ENCODE data around the gene ADAMTS19.
A peak's percentile ranks its signal among the peaks of the same experiment; 100 is the strongest.

Gene ADAMTS19

GRCh38 chr5:129689045-129689444 is 228.9 kb downstream of the ADAMTS19 start:
- no peak for DNase-seq

GRCh38 chr5:129691220-129691619 is 231.1 kb downstream of the ADAMTS19 start:
- DNase-seq = no peak

- DNase-seq = no peak
These were observed 236.5 kb downstream of the ADAMTS19 start for GRCh38 chr5:129696636-129697035.

- DNase-seq = no peak
These were observed 238.6 kb downstream of the ADAMTS19 start for GRCh38 chr5:129698661-129699060.

GRCh38 chr5:129716235-129716634 is 256.1 kb downstream of the ADAMTS19 start:
- no peak for DNase-seq

- DNase-seq = no peak
These were observed 256.6 kb downstream of the ADAMTS19 start for GRCh38 chr5:129716651-129717050.

GRCh38 chr5:129717751-129718310 is 257.7 kb downstream of the ADAMTS19 start:
- DNase-seq = no peak

GRCh38 chr5:129718471-129719090 is 258.5 kb downstream of the ADAMTS19 start:
- DNase-seq = no peak

- DNase-seq = no peak
These were observed 264.1 kb downstream of the ADAMTS19 start for GRCh38 chr5:129724222-129724621.

- DNase-seq = no peak
These were observed 264.5 kb downstream of the ADAMTS19 start for GRCh38 chr5:129724647-129725046.

GRCh38 chr5:129739773-129740172 is 279.7 kb downstream of the ADAMTS19 start:
- DNase-seq = no peak

GRCh38 chr5:129743541-129744187 is 283.6 kb downstream of the ADAMTS19 start:
- DNase-seq = no peak

- DNase-seq = no peak
These were observed 285.9 kb downstream of the ADAMTS19 start for GRCh38 chr5:129745997-129746396.

- DNase-seq = no peak
These were observed 286.8 kb downstream of the ADAMTS19 start for GRCh38 chr5:129746876-129747275.

GRCh38 chr5:129747572-129748407 is 287.7 kb downstream of the ADAMTS19 start, which contains the start of gene MINAR2:
Gene MINAR2, plus strand, starts transcription at chr5:129748094. Its CDS starts 97 bp downstream, at chr5:129748191.
- no peak for DNase-seq

- no peak for DNase-seq
These were observed 289.1 kb downstream of the ADAMTS19 start for GRCh38 chr5:129748913-129749880.

- DNase-seq = no peak
These were observed 300.7 kb downstream of the ADAMTS19 start for GRCh38 chr5:129760636-129761325.

- no peak for DNase-seq
These were observed 303.6 kb downstream of the ADAMTS19 start for GRCh38 chr5:129763651-129764050.

GRCh38 chr5:129766798-129767197 is 306.7 kb downstream of the ADAMTS19 start:
- DNase-seq = no peak

GRCh38 chr5:129767927-129768380 is 307.9 kb downstream of the ADAMTS19 start:
- DNase-seq = peak; percentile 92

GRCh38 chr5:129768735-129769134 is 308.6 kb downstream of the ADAMTS19 start:
- DNase-seq = no peak

Data from midbrain (tissue), 1 donor.